HG03469 (cell line): ENCODE results near the gene CDS2.

Experiments used
- ATAC-seq: cut with Tn5 transposase; IDR thresholded peaks from one replicate; pipeline ENCODE4 v1.9.1; 2021; ENCODE audit warnings: mild to moderate bottlenecking, moderate library complexity, moderate number of reproducible peaks; ENCODE audit not compliant: unreplicated experiment

Gene CDS2

DNA sequence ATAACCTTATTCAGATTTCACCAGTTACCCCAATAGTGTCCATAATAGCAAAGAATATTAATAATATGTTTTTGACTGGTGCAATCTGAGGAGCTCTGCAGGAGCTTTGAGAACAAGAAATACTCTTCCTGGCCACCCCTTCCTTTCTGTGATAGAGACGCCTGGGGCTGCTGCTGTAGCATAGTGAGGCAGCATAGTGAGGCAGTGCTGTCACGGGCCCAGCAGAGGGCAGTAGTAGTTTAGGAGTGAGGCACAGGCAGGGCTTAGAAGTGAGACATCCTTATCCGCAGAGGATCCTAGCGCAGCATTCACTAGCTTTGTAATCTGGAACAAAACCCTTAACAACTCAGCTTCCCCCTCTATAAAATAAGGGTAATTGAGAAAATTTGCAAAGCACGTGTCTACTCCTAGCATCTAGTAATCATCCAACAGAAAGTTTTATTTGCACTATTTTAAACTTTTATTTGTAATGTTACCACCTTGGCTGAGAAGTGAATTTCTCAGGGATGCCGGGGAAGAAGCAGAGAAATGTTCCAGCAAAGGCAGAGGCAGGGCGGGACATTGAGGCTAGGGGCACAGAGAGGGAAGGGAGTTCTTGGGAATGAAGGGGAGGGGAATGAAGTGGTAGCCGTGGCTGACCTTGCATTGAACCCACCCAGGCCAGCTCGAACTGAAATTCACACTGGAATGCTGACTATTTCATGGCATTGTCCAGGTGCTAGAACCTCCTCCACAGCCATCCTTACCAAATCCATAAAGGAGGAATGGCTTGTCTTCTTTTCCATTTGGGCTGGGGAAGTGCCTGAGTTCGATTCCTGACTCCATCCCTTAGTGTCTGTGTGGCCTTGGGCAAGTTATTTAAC, 78.8 kb downstream of the CDS2 start:
- peak; percentile 84 for ATAC-seq

- no peak for ATAC-seq
These were observed 80.3 kb downstream of the CDS2 start for GRCh38 chr20:5207138-5207537.

- no peak for ATAC-seq
These were observed 85.3 kb downstream of the CDS2 start for GRCh38 chr20:5211803-5212714.

GRCh38 chr20:5212907-5213487, 86.2 kb downstream of the CDS2 start:
- no peak for ATAC-seq

DNA sequence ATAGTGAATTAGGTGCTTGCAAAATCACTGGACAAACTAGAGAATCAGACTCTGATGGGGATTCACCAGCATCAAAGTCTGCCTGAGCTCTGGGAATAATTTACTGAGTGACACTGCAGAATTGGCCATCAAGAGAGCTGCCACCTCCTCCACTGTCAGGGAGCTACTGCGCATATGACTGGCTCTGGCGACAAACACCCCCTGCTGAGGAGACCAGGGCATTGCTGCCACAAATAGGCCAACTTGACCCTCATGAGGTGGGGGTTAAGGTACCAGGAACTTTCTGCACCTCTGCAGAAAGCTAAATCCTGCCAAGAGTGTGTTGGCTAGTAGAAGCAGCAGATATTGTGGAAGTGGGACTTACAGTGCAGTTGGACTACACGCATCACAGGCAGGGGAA, 88.0 kb downstream of the CDS2 start:
- no peak for ATAC-seq

DNA sequence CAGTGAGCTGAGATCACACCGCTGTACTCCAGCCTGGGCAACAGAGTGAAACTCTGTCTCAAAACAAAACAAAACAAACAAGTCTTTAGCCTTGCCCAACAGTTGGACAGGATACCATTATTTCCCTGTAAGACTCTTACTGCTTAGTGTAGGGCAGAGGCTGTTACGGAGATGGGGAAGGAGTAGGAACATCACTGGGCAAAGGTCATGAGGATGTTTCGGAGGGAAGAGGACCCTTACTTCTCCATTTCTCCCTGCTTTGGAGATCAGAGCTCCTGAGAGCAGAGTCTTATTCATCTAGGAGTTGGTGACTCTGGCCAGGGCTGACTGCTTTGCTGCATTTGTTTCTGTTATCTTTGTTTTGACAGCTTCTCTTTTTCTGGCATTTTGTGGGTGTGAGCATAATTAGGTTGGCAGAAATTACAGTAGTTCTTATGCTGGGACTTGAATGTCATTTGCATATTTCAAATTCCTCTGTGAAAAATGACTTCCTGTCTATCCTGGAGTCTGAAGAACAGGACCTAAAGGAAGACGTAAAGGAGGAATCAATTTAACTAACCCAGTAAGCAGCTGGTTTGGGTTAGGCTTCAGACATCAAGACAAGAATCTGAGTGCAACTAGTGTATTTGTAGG, 89.0 kb downstream of the CDS2 start:
- ATAC-seq, result no peak

GRCh38 chr20:5216663-5217062, 89.9 kb downstream of the CDS2 start:
- no peak for ATAC-seq

DNA sequence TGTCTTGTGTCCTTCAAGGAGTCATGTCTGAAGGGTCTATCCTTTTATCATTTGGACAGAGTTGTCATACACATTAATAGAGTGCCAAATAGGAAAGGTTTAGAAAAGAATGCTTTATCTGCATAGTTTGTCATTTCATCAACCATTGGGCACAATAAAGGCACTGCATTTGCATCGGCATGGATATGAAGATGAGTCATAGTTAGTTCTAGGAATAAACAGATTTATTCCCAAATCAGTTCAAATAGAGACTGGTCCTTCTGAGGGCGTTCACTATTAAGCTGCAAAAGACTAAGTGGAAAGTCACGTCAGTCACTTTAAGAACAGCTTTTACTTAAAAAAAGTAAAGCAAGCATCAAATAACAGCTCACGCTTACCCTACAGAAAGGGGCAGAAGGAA, 90.8 kb downstream of the CDS2 start:
- ATAC-seq, result no peak

DNA sequence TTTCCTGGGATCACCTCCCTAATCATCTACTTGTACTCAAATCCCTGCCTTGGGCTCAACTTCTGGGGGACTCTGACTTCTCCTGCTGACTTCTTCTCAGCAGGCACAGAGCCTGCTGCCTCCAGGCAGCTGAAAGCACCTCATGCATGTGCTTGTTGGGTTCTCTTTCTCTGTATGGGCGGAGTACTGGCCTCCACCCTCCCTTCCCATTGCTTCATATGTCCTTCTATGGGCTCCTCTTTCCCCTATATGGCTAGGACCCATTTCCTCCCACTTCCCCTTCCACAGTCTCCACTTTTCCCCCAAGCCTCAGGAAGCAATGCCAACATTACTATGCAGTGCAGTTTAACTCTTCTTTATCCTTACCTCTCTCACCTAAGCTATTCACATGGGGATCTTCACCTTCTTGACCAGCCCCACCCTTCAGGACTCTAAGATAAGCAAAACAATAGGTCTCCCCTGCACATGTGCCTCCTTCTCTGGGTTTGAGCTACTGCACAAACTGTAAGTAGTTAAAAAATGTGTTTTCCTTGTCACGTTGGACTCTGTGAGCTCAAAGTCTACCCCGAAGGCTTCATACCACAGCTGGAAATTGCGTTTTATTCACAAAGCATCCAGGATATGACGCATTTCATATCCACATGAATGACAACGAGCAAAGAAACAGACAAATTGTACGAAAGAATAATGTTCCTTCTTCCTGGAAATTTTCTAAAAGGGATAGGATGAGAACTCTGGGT, 93.7 kb downstream of the CDS2 start:
- no peak for ATAC-seq

- ATAC-seq, result no peak
These were observed 94.2 kb downstream of the CDS2 start for GRCh38 chr20:5221061-5221430.

- ATAC-seq, result no peak
These were observed 96.3 kb downstream of the CDS2 start for GRCh38 chr20:5222919-5223634.

DNA sequence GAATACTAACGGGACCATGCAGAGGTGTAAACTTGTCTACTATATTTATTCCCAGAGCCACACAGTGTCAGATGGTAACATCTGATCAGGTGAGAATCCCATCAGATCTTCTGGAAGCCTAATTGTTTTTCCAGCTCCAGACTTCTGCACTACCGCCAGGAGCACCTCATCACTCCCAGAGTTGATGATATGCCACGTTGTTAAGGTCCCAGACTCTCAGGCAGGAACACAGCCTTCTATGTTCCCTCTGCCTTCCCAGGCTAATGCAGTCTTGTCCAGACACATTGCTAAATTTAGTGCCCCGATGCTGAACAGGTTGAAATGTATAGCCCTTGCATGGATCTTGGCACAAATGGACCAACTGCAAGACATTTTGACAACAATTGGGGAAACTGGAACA, 103.7 kb downstream of the CDS2 start:
- no peak for ATAC-seq

DNA sequence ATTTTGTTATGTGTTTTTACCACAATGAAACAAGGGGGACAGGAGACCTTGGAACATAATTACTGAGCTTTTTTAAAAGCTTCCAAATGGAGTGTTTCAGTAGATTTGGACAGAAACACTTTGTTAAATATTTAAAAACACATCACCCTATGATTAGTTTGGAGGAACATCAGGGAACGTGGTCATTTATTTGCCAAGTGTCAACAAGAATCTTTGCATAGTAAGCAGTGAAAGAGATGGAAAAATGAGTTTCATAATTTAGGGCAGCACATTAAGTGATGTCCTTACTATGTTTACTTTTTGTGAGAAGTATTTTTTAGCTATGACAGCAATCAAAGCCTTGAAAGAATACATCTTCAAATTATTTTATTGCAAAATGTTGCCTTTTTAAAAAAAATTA, 107.3 kb downstream of the CDS2 start:
- ATAC-seq, result no peak

GRCh38 chr20:5234978-5235377, 108.2 kb downstream of the CDS2 start:
- ATAC-seq, result no peak
